Progenitor cell of endocrine pancreas (in vitro differentiated cells): ENCODE results near the gene SNRNP200. TPM values are rescaled to one million over a fixed set of nuclear protein-coding genes. Genes with fewer than 3 reads are reported as not detected.
"Not testable (repeated sequence)": the region's sequence is repeated elsewhere in the genome, so short reads cannot be mapped to it uniquely, and the experiment has no call there.

Experiments used
- DNase-seq: peaks from one replicate; pipeline ENCODE4 v3.0.0; 2021; ENCODE audit warnings: low spot score; ENCODE audit not compliant: unreplicated experiment
- H3K27ac Mint-ChIP-seq: 2 replicates; pipeline ENCODE4 v1.8.0; 2021; ENCODE audit warnings: mild to moderate bottlenecking, moderate library complexity, mixed read lengths
- H3K27me3 Mint-ChIP-seq: 2 replicates; pipeline ENCODE4 v1.8.0; 2021; ENCODE audit warnings: mixed read lengths
- H3K36me3 Mint-ChIP-seq: 2 replicates; pipeline ENCODE4 v1.8.0; 2022; ENCODE audit warnings: mixed read lengths; ENCODE audit not compliant: insufficient read depth
- H3K4me1 Mint-ChIP-seq: 2 replicates; pipeline ENCODE4 v1.8.0; 2021; ENCODE audit warnings: low read depth, mixed read lengths
- H3K4me3 Mint-ChIP-seq: 2 replicates; pipeline ENCODE4 v1.8.0; 2021; ENCODE audit warnings: low read depth, mild to moderate bottlenecking, moderate library complexity, mixed read lengths
- H3K9me3 Mint-ChIP-seq: 2 replicates; pipeline ENCODE4 v1.8.0; 2021; ENCODE audit warnings: low read depth, mixed read lengths
- CTCF ChIP-seq: fragments of 200-600 bp; sonication (generic); IDR thresholded peaks from one replicate; pipeline ENCODE4 v1.5.0; 2021; ENCODE audit warnings: antibody characterized with exemption, mild to moderate bottlenecking; ENCODE audit not compliant: unreplicated experiment
- total RNA-seq: library from RNA; stranded (reverse); gene quantifications from 2 replicates; pipeline ENCODE4 v1.2.1, GENCODE V29; 2021

Gene SNRNP200
- total RNA-seq, 1 donor from 2014 or later = 235 TPM

- peaks cover 21% of the 10 kb centered on the region for H3K4me1 Mint-ChIP-seq
- H3K9me3 Mint-ChIP-seq = no peaks in the 10 kb centered on the region
- H3K4me3 Mint-ChIP-seq = no peak overlapping the region
- no peaks in the 10 kb centered on the region for H3K27me3 Mint-ChIP-seq
- H3K27ac Mint-ChIP-seq = no peak overlapping the region
- TF ChIP-seq CTCF = no peak
- DNase-seq = no peak
- peaks cover 30% of the 10 kb centered on the region for H3K36me3 Mint-ChIP-seq
Observed at GRCh38 chr2:96301865-96302264, 3.5 kb downstream of the SNRNP200 start.

GRCh38 chr2:96296925-96297324 lies 8.4 kb downstream of the SNRNP200 start:
- no peaks in the 10 kb centered on the region for H3K27me3 Mint-ChIP-seq
- H3K36me3 Mint-ChIP-seq = peaks cover 38% of the 10 kb centered on the region
- no peak overlapping the region for H3K27ac Mint-ChIP-seq
- DNase-seq = no peak
- no peaks in the 10 kb centered on the region for H3K4me1 Mint-ChIP-seq
- no peak for TF ChIP-seq CTCF
- H3K9me3 Mint-ChIP-seq = no peaks in the 10 kb centered on the region
- H3K4me3 Mint-ChIP-seq = no peak overlapping the region

- DNase-seq, H3K4me1 Mint-ChIP-seq, H3K27ac Mint-ChIP-seq, H3K4me3 Mint-ChIP-seq, H3K9me3 Mint-ChIP-seq, H3K27me3 Mint-ChIP-seq: not testable (repeated sequence)
- H3K36me3 Mint-ChIP-seq = peaks cover 37% of the 10 kb centered on the region
Observed at GRCh38 chr2:96294271-96294670, 11.1 kb downstream of the SNRNP200 start.

GRCh38 chr2:96291751-96292150 lies 13.6 kb downstream of the SNRNP200 start:
- no peaks in the 10 kb centered on the region for H3K27me3 Mint-ChIP-seq
- peaks cover 39% of the 10 kb centered on the region for H3K36me3 Mint-ChIP-seq
- DNase-seq = no peak
- no peaks in the 10 kb centered on the region for H3K9me3 Mint-ChIP-seq
- H3K4me1 Mint-ChIP-seq = no peaks in the 10 kb centered on the region
- H3K27ac Mint-ChIP-seq = no peak overlapping the region
- no peak overlapping the region for H3K4me3 Mint-ChIP-seq
- TF ChIP-seq CTCF = no peak

GRCh38 chr2:96287273-96287856 lies 18.0 kb downstream of the SNRNP200 start:
- Mint-ChIP-seq H3K27me3 (no peaks in the 10 kb centered on the region), H3K4me3 (no peak overlapping the region), H3K9me3 (no peaks in the 10 kb centered on the region), H3K27ac (no peak overlapping the region), H3K36me3 (peaks cover 31% of the 10 kb centered on the region), H3K4me1 (no peaks in the 10 kb centered on the region)
- no peak for TF ChIP-seq CTCF
- DNase-seq = no peak

- Mint-ChIP-seq H3K4me1 (no peaks in the 10 kb centered on the region), H3K27ac (peak overlapping the region; percentile 56), H3K9me3 (no peaks in the 10 kb centered on the region), H3K4me3 (no peak overlapping the region), H3K27me3 (no peaks in the 10 kb centered on the region), H3K36me3 (peaks cover 43% of the 10 kb centered on the region)
- TF ChIP-seq CTCF = no peak
- no peak for DNase-seq
Observed at GRCh38 chr2:96276787-96277499, 28.4 kb downstream of the SNRNP200 start.
